H1 (cell line): Measurements from ENCODE around the gene MT2A. TPM values are rescaled to one million over a fixed set of nuclear protein-coding genes. Genes with fewer than 3 reads are reported as not detected.

Source experiments
- polyA plus RNA-seq, 7 experiments: library from polyadenylated mRNA; depleted of rRNA in 3 of 7; stranded (reverse) in 5 of 7; unstranded in 2 of 7; fragments of >200 nt in 5 of 7; fragments of 200-250 nt in 2 of 7; gene quantifications; 1 replicate in 5 of 7; 2 replicates in 1 of 7; 4 replicates in 1 of 7; pipeline versions ENCODE4 v1.2.1 to v1.2.3, GENCODE V29; 2011 to 2013; ENCODE audit warnings: missing spikeins in 2 of 7, mixed read lengths in 2 of 7
- total RNA-seq: library from RNA; stranded (reverse); fragmentation: NEBNext Ultra II Directional; extraction: Animal tissue kit (Norgen Biotek cat#: 25700); gene quantifications from 2 replicates; pipeline ENCODE4 v1.2.1, GENCODE V29; 2021

The MT2A gene
- total and polyA plus RNA-seq, 2 of the 8 experiments (the other 6 are each of a cell fraction or from before 2014, with no cell fraction given), result 9.5 to 30.1 TPM

Other genes with a start within 250 kb of the MT2A start
- 20.4 and 21.7 TPM in 2 replicates for gene AMFR, start 183.0 kb upstream of the MT2A start, total RNA-seq
- gene AMFR, start 183.0 kb upstream of the MT2A start, polyA plus RNA-seq (2011; rRNA removed), result 18.6 and 30.0 TPM in 2 replicates
- 263 and 277 TPM in 2 replicates for gene NUDT21, start 157.3 kb upstream of the MT2A start, total RNA-seq
- 78.1 and 95.2 TPM in 2 replicates for gene NUDT21, start 157.3 kb upstream of the MT2A start, polyA plus RNA-seq (2011; rRNA removed)
- gene OGFOD1, start 157.0 kb upstream of the MT2A start, total RNA-seq, result 61.4 and 62.4 TPM in 2 replicates
- 21.1 and 24.6 TPM in 2 replicates for gene OGFOD1, start 157.0 kb upstream of the MT2A start, polyA plus RNA-seq (2011; rRNA removed)
- gene BBS2, start 88.6 kb upstream of the MT2A start, total RNA-seq, result 11.6 and 12.3 TPM in 2 replicates
- gene BBS2, start 88.6 kb upstream of the MT2A start, polyA plus RNA-seq (2011; rRNA removed), result 12.0 and 15.1 TPM in 2 replicates
- not detected in 2 replicates for gene MT4, start 43.5 kb upstream of the MT2A start, total RNA-seq
- gene MT4, start 43.5 kb upstream of the MT2A start, polyA plus RNA-seq (2011; rRNA removed), result not detected in 2 replicates
- not detected in 2 replicates for gene MT3, start 19.1 kb upstream of the MT2A start, total RNA-seq
- 0.17 TPM in 1 of 2 replicates, not detected in the other for gene MT3, start 19.1 kb upstream of the MT2A start, polyA plus RNA-seq (2011; rRNA removed)
- gene MT1E, start 17.2 kb downstream of the MT2A start, total RNA-seq, result 3.5 and 7.9 TPM in 2 replicates
- gene MT1E, start 17.2 kb downstream of the MT2A start, polyA plus RNA-seq (2011; rRNA removed), result 109 and 117 TPM in 2 replicates
- not detected in 2 replicates for gene MT1M, start 24.1 kb downstream of the MT2A start, total RNA-seq
- 1.7 and 2.1 TPM in 2 replicates for gene MT1M, start 24.1 kb downstream of the MT2A start, polyA plus RNA-seq (2011; rRNA removed)
- gene MT1A, start 30.1 kb downstream of the MT2A start, total RNA-seq, result not detected in 2 replicates
- not detected in 2 replicates for gene MT1A, start 30.1 kb downstream of the MT2A start, polyA plus RNA-seq (2011; rRNA removed)
- not detected in 2 replicates for gene MT1B, start 43.3 kb downstream of the MT2A start, total RNA-seq
- not detected in 2 replicates for gene MT1B, start 43.3 kb downstream of the MT2A start, polyA plus RNA-seq (2011; rRNA removed)
- gene MT1F, start 49.4 kb downstream of the MT2A start, total RNA-seq, result 5.2 and 5.9 TPM in 2 replicates
- gene MT1F, start 49.4 kb downstream of the MT2A start, polyA plus RNA-seq (2011; rRNA removed), result 20.8 and 28.2 TPM in 2 replicates
- 17.7 and 19.7 TPM in 2 replicates for gene MT1G, start 59.5 kb downstream of the MT2A start, total RNA-seq
- 515 and 909 TPM in 2 replicates for gene MT1G, start 59.5 kb downstream of the MT2A start, polyA plus RNA-seq (2011; rRNA removed)
- 11.9 and 12.6 TPM in 2 replicates for gene MT1H, start 61.2 kb downstream of the MT2A start, total RNA-seq
- gene MT1H, start 61.2 kb downstream of the MT2A start, polyA plus RNA-seq (2011; rRNA removed), result 95.7 and 127 TPM in 2 replicates
- gene MT1X, start 73.9 kb downstream of the MT2A start, total RNA-seq, result 52.4 and 64.5 TPM in 2 replicates
- gene MT1X, start 73.9 kb downstream of the MT2A start, polyA plus RNA-seq (2011; rRNA removed), result 1,060 and 1,247 TPM in 2 replicates
- 180 and 201 TPM in 2 replicates for gene NUP93, start 121.5 kb downstream of the MT2A start, total RNA-seq
- 147 and 162 TPM in 2 replicates for gene NUP93, start 121.5 kb downstream of the MT2A start, polyA plus RNA-seq (2011; rRNA removed)